ENCODE measurements around the gene PEX11A. TPM values are rescaled to one million over a fixed set of nuclear protein-coding genes. Genes with fewer than 3 reads are reported as not detected.

The PEX11A gene
- total and polyA plus RNA-seq, 2 donors (not counting 3 experiments of a cell fraction or from before 2014, with no cell fraction given): 3.2 to 4.4 TPM

DNA sequence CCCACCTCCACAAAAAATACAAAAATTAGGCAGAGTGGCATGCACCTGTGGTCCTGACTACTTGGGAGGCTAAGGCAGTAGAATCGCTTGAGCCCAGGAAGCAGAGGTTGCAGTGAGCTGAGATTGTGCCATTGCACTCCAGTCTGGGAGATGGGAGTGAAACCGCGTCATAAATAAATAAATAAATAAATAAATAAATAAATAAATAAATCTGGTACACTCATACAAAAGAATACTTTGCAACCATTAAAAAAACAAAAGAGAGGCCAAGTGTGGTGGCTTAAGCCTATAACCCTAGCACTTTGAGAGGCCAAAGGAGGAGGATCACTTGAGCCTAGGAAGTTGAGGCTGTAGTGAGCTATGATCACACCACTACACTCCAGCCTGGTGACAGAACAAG lies 32.5 kb upstream of the PEX11A start:
- Histone ChIP-seq H3K4me3 (replicated peaks in 1 of 3; ENCODE audit: insufficient read depth in 1 of 3, low read depth in 1 of 3, low read length in 3 of 3) (no peak overlapping the region), H3K9me3 (replicated peaks; ENCODE audit: control insufficient read depth, insufficient read depth, low read length) (no peaks in the 10 kb centered on the region), H3K79me2 (ENCODE audit: control insufficient read depth, insufficient read depth, low read length) (no peaks in the 10 kb centered on the region), H2AFZ (ENCODE audit: low read depth, low read length) (no peak overlapping the region), H3K27ac (ENCODE audit: insufficient read depth, low read depth, low read length) (no peak overlapping the region), H3K36me3 (ENCODE audit: control insufficient read depth in 2 of 2, extremely low read depth in 1 of 2, insufficient read depth in 2 of 2, low read length in 2 of 2) (no peaks in the 10 kb centered on the region), H3K4me1 (ENCODE audit: control insufficient read depth, extremely low read depth, insufficient read depth, low read length) (no peaks in the 10 kb centered on the region), H3K9me1 (replicated peaks; ENCODE audit: control insufficient read depth, extremely low read depth, insufficient read depth, low read length) (no peaks in the 10 kb centered on the region), H3K9ac (replicated peaks; ENCODE audit: extremely low read depth, insufficient read depth, low read length) (no peak overlapping the region), H3K4me2 (ENCODE audit: insufficient read depth, low read length) (no peak overlapping the region), H4K20me1 (replicated peaks; ENCODE audit: control insufficient read depth, extremely low read depth, insufficient read depth, low read length) (no peaks in the 10 kb centered on the region), H3K27me3 (ENCODE audit: control insufficient read depth in 2 of 2, insufficient read depth in 2 of 2, low read length in 2 of 2) (peaks cover 8 to 15% of the 10 kb centered on the region in 2 experiments)
- ChIA-PET CTCF (interaction anchor here (1.2 kb wide), 1 partner anchor 17 kb away, joined by 6 read pairs; no protein-coding TSS in a partner anchor), POLR2A (no interaction called here)
- BruUV-seq (replicated peaks): no TSS peak
- FAIRE-seq (no peak), DNase-seq (ENCODE audit: low read depth, low spot score) (no peak)
- TF ChIP-seq POLR2AphosphoS5 (IDR thresholded peaks at IDR 0.05; ENCODE audit: insufficient read depth, low read depth, low read length) (no peak), JUN (IDR thresholded peaks at IDR 0.05; ENCODE audit: borderline replicate concordance, insufficient read depth, insufficient read length, low read depth) (no peak), POLR2A (IDR thresholded peaks at IDR 0.05; ENCODE audit: low read depth, low read length) (no peak), MYC (IDR thresholded peaks at IDR 0.05; ENCODE audit: low read depth, low read length) (no peak), FOS (IDR thresholded peaks at IDR 0.05; ENCODE audit: borderline replicate concordance, insufficient read depth, low read length) (no peak), GATA2 (IDR thresholded peaks at IDR 0.05; ENCODE audit: insufficient read depth, insufficient read length, low read depth, low read length) (no peak), EZH2 (IDR thresholded peaks at IDR 0.05; ENCODE audit: borderline replicate concordance, low read depth, low read length, severe bottlenecking) (no peak)
- TF ChIP-seq, protein P1, sequence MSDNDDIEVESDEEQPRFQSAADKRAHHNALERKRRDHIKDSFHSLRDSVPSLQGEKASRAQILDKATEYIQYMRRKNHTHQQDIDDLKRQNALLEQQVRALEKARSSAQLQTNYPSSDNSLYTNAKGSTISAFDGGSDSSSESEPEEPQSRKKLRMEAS (IDR thresholded peaks at IDR 0.05; ENCODE audit: insufficient read depth, insufficient read length): no peak
- TF ChIP-seq, protein P2, sequence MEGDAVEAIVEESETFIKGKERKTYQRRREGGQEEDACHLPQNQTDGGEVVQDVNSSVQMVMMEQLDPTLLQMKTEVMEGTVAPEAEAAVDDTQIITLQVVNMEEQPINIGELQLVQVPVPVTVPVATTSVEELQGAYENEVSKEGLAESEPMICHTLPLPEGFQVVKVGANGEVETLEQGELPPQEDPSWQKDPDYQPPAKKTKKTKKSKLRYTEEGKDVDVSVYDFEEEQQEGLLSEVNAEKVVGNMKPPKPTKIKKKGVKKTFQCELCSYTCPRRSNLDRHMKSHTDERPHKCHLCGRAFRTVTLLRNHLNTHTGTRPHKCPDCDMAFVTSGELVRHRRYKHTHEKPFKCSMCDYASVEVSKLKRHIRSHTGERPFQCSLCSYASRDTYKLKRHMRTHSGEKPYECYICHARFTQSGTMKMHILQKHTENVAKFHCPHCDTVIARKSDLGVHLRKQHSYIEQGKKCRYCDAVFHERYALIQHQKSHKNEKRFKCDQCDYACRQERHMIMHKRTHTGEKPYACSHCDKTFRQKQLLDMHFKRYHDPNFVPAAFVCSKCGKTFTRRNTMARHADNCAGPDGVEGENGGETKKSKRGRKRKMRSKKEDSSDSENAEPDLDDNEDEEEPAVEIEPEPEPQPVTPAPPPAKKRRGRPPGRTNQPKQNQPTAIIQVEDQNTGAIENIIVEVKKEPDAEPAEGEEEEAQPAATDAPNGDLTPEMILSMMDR (IDR thresholded peaks at IDR 0.05; ENCODE audit: extremely low read depth in 1 of 2, insufficient read depth in 1 of 2, low read depth in 1 of 2, low read length in 2 of 2): no peak
- intact Hi-C loops (cut with micrococcal nuclease) (no loop called here), dilution Hi-C loops (cut with MboI; ENCODE audit: extremely low pct_ligation_motif_present, low sequenced_read_pairs) (no loop called here)
